ENCODE results near the gene ARHGAP26.

Gene ARHGAP26

GRCh38 chr5:142856269-142856782 is 86.1 kb downstream of the ARHGAP26 start:
- DNase-seq = no peak

GRCh38 chr5:142857405-142857804 is 87.2 kb downstream of the ARHGAP26 start:
- DNase-seq = no peak

GRCh38 chr5:142859037-142859436 is 88.9 kb downstream of the ARHGAP26 start:
- no peak for DNase-seq

DNA sequence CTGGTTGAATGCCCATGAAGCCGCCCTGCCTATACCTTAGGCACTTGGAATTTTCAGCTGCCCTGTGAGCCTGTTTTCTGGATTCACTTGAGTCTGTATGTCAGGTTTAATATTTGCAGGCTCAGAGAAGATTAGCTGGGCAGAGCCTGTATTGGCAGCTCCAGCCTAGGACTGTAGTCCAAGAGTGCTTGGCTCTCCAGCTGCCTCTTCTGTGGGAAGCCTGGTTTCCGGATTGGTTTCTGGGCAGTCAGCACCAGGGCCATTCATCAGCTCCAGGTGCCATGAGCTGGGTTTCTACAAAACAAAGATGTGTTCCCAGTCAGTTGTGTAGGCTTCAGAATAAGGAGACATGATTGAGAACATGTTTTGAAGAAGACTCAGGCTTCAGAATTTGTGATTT is 90.1 kb downstream of the ARHGAP26 start:
- DNase-seq = peak; percentile 7

GRCh38 chr5:142861011-142861410 is 90.8 kb downstream of the ARHGAP26 start:
- DNase-seq = no peak

- DNase-seq = no peak
Measured at GRCh38 chr5:142862594-142862993, 92.4 kb downstream of the ARHGAP26 start.

GRCh38 chr5:142863856-142864255 is 93.7 kb downstream of the ARHGAP26 start:
- no peak for DNase-seq

GRCh38 chr5:142864290-142865260 is 94.4 kb downstream of the ARHGAP26 start:
- no peak for DNase-seq

DNA sequence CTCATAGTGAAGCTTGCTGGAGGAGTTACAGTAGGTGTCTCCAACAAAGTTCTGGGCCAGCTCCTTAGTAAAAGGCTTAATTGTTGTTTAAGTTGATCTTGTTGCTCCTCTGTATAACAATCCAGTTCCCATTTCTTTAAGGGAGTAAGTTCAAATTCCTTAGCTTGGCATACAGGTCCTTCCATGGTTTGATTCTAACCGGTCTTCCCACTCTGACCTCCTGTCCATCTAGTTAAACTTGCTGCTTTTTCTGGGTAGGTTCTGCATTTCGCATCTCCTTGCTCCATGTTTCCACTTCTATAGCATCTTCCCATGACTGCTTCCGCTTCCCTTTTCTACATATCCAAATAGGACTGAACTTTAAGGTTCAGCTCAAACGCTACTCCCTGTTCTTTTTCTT is 95.5 kb downstream of the ARHGAP26 start:
- no peak for DNase-seq

DNA sequence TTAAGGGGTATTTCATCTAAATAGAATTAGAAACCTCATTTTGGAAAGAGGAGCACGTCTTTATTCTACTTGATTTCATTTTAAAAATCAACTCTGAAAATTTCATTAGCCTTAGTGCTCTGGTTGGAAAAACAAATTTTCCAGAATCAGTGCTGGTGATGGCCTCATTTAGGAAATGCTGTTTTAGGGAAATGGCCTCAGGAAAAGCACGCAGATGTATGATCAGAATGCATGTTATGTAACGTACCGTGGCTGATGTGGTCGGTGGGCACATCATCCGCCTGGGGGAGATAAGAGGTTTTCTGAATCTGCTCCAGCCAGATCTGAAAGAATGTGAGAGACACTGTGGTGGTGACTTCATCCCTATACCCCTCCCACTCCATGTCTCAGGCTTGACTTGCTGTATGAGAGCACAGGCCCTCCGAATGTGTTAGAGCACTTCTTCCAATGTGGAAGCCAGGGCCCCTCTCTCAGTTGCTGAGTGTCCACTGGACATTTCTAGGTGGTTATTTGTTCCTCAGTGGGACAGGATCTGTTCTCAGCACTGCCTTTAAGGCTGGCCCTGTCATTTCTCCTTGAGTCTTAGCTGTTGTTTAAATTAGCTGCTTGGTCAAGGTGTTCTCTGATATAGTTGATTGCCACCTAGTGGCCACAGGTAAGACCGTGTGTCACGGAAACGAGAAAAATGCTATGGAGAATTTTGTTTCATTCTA is 96.5 kb downstream of the ARHGAP26 start:
- DNase-seq = peak; percentile 66

GRCh38 chr5:142869886-142870285 is 99.7 kb downstream of the ARHGAP26 start:
- DNase-seq = peak; percentile 51

- DNase-seq = no peak
Measured at GRCh38 chr5:142870532-142871362, 100.6 kb downstream of the ARHGAP26 start.

DNA sequence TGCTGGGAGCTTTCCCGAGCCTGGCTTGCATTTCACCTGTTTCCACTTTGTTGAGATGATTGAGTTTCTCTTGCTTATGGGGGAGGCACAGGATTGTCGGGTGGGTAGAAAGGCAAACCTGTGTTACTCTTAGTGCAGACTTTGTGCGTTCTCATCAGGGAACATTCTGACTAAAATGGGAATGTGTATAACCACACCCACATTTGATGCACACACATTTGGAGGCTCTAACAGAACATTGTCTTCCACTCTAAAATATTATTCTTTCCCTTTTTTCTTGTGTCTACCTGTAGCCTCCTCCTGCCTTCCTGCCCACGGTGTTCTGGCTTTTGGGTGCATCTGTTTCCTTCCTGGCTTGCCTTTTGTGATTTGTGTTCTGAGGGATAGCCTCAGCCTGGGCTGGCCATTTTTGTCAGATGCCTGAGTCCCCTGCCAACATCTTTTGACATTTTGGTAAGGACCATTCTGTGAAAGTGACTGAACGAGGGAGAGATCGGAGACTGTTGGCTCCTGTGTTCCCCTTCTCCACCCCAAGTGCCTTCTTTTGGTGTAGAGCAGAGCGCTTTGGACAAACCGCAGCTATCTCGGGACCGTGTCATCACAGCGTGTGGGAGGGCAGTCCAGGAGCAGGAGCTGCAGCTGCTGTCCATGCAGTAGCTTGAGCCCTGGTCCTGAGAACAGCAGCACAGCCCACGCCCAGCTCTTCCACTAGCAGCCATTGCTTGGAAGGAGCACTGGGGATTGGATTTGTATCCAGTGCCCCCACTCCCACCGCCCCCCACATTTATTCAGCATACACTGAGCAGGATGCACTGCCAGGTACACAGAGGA is 101.4 kb downstream of the ARHGAP26 start:
- peak; percentile 56 for DNase-seq

GRCh38 chr5:142872217-142872616 is 102.0 kb downstream of the ARHGAP26 start:
- peak; percentile 94 for DNase-seq

GRCh38 chr5:142872795-142873194 is 102.6 kb downstream of the ARHGAP26 start:
- DNase-seq = peak; percentile 46

- no peak for DNase-seq
Measured at GRCh38 chr5:142873831-142874230, 103.7 kb downstream of the ARHGAP26 start.

DNA sequence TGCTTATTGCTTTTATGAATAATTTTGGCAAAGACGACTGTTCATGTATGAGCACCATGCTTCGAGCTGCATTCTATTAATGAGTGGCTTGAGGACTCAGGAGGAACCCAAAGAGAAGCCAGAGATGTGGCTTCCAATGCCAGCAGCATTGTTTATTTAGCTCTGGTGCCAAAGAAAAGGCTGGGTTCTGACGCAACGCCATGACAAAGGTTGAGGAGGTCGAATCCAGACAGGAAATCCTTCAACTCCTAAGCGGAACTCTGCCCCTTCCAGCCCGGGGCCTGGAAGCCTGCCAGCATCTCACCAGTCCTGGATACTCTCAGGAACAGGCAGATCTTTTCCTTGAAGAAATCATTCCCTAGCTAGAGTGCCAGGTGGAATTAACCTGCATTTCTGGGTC is 104.4 kb downstream of the ARHGAP26 start:
- DNase-seq = no peak

DNA sequence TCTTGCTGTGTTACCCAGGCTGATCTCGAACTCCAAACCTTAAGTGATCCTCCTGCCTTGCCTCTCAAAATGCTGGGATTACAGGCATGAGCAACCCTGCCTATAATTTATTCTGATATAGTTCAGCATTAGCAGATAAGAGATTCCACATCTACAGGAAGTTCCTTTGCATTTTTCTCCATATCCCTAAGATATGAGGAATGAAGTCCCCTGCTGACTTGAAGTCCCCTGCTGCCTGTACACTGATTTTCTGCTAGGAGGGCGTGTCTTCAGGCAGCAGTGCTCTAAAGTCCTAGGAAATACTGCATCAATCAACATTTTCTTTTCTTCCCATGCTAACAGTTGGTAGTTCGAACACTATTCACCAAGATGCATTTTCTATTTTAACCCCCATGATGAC is 105.8 kb downstream of the ARHGAP26 start:
- no peak for DNase-seq

DNA sequence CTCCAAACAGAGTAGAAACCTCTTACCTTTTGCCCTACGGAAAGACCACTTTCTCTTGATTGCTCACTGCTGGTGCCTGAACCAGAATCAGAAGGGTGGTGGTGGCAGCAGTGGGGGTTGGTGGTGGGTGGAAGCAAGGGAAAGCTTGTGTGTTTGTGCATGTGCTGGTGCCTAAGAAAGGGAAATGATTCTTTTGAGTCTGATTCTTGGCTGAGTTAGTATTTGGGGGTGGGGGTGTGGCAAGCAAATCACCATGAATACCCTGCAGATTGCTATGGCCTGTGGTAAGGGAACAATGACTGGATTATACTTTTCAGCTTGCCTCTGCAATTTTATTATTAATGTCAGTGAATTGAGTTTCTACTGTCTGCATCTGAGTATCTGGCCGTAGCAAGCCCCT is 106.6 kb downstream of the ARHGAP26 start:
- no peak for DNase-seq

DNA sequence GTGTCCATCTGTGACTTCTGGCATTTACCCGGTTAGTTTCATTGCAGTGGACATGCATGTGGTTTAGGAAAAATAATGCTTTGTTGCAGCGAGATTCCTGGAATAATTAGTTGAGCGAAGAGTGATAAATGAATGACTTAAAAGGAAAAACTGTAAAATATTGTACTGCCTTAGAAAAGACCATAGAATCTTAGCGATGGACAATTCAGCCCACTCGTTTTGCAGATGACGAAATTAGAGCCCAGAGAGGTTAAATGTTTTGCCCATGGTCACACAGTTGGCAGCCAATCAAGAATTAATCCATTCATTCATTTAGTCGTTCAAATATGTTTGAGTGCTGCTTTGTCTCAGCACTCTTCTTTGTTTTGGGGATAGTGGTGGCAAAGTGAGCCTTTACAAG is 107.9 kb downstream of the ARHGAP26 start:
- no peak for DNase-seq

DNA sequence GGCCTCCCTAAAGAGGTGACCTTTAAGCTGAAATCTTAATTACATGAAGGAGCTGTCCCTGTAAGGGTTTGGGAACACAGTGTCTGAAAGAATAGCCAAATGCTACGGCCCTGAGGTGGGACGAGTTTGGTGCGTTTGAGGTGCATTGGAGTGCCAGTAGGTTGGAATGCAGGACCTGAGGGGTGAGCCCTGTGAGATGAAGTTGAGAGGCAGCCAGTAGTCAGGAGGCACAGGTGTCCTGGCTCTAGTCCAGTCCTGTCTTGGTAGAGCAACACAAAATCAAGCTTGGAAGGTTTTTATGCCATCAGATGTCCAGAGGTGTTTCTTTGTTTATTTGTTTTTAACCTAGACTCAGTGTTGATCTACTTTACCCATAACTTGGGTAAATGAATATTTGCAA is 108.5 kb downstream of the ARHGAP26 start:
- DNase-seq = no peak
